Cerebellar cortex (tissue), 1 donor: ENCODE results near the gene CYTH1.
"Not testable (repeated sequence)": the region's sequence is repeated elsewhere in the genome, so short reads cannot be mapped to it uniquely, and the experiment has no call there.

Source experiments
- DNase-seq: peaks from one replicate; pipeline ENCODE4 v3.0.0-alpha.2; 2015; ENCODE audit warnings: low spot score

Gene CYTH1

DNA sequence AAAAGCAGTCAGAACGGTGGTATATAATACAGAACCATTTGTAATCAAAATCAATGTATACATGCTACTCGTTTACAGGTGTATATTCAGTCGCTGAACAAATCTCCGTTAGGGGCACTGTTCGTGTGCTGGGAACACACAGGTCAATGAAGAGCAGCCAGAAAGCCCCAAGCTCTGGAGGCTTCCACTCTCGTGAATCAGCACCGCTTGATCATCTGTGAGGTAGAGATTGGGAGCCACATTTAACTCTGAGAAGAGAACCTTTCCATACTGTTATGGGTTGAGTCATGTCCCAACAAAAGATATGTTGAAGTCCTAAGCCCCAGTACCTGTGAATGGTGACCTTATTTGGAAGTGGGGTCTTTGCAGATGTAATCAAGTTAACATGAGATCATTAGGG lies 5.4 kb upstream of the CYTH1 start:
- no peak for DNase-seq

DNA sequence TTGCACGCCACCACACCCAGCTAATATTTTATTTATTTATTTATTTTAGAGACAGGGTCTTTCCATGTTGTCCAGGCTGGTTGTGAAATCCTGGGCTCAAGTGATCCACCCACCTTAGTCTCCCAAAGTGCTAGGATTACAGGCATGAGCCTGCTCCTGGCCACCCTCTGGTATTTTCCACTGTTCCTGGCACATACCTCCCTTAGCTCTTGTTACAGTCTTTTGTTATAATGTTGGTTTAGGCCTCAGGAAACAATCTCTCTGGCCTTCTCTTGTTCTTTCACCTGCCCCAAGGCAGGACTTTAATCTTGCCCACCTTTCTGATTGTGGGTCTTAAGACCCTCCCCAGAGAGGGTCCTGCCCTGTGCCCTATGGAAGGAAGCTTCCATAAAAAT lies 3.6 kb upstream of the CYTH1 start:
- no peak for DNase-seq

DNA sequence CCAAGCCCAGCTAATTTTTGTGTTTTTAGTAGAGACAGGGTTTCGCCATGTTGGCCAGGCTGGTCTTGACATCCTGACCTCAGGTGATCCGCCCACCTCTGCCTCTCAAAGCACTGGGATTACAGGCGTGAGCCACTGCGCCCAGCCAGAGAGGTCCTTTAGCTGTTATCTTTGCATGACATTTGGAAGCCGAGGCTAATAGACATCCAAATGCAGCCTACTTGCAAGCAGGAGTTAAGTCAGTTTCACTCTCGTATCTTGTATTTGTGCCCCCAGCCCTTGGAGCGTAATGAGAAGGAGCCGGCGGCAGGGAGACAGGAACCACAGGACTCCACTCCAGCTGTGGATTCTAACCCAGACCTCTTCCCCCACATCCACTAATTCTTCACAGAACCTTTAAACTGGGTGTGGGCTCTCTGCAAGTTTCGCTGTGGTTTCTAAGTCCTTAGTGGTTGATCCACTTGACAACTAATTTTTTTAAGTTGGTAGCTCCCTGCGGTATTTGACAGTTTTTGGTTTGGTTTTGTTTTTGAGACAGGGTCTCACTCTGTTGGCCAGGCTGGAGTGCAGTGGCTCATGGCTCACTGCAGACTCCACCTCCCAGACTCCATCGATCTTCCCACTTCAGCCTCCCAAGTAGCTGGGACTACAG lies 3.1 kb upstream of the CYTH1 start:
- DNase-seq = no peak

DNA sequence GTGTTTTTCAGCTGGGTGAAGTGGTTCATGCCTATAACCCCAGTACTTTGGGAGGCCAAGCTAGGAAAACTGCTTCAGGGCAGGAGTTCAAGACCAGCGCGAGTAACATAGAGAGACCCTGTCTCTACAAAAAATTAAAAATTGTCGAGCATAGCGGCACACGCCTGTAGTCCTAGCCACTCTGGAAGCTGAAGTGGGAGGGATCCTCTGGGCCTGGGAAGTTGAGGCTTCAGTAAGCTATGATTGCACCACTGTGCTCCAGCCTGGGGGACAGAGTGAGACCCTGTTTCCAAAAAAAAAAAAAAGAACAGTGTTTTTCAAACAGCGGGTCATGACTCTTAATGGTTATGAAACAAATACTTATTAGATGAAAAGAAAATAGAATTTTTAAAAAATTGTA lies 2.3 kb upstream of the CYTH1 start:
- DNase-seq = no peak

DNA sequence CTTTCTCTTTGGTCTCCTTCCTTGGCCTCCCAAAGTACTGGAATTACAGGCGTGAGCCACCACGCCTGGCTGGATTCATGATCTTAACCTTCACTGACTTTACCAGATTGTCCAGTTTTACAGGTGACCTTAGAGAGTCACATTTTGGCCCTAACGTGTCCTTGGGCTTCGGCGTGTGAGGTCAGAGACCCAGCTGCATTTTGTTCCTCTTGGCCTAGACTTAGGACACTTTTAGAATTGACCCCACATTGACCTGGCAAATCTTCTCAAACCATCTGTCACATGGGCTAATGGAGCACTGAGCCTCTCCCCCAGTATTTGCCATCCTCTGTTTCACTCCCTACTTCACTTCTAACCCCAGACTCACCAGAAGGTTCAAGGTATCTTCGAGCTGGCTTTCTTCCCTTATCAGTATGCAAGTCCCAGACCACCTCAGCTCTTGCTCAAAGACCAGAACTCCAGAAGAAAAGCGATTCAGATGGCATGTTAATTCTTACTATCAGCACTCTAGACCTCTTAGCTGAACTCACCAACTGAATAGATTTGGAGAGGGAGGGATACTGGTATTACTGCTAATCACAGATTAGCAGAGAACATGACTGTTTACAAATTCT lies 1.7 kb upstream of the CYTH1 start:
- DNase-seq = no peak

DNA sequence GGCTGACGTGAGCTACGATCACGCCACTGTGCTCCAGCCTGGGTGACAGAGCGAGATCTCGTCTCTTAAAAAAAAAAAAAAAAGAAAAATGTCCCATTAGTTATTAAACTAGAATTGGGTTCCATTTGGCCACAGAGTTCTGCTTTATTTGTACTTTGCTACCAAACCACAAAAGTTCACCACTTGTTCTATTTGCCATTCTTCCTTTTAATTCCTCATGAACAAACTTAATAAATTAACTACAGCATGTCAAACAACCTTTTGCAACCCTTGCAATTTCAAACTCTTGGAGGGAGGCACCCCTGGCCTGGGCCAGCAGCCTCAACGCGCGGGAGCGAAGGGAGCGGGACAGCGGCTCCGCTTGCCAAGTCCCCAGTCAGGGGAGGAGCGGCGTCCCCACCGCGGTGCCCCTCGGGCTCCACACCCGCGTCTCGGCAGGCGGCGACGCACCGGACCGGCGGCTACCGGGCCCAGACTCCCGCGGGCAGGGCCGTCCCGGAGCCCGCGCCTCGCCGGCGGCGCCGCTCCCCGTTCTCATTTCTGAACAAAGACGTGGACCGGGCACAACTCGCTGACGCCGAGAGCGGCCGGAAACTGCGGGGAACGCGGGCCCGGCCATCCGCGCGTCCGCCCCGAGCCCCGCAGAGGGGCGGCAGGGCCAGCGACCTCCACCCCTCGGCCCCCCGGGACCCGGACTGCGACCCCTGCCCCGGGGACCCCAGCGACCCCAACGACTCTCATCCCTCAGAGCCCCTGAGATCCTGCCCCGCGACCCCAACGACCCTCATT lies 775 bp downstream of the CYTH1 start:
- no peak for DNase-seq

DNA sequence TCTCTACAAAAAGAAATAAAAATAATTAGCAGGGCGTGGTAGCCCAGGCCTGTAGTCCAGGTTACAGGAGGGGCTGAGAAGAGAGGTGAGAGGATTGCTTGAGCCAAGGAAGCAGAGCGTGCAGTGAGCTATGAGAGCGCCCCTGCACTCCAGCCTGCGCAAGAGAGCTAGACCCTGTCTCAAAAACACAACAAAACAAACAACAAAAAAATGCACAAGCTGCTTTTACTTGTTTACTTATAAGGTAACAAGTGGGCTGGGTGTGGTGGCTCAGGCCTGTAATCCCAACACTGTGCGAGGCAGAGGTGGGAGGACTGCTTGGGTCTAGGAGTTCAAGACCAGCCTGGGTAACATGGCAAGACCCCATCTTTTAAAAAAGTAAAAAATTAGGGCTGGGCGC lies 1.7 kb downstream of the CYTH1 start:
- DNase-seq = no peak

DNA sequence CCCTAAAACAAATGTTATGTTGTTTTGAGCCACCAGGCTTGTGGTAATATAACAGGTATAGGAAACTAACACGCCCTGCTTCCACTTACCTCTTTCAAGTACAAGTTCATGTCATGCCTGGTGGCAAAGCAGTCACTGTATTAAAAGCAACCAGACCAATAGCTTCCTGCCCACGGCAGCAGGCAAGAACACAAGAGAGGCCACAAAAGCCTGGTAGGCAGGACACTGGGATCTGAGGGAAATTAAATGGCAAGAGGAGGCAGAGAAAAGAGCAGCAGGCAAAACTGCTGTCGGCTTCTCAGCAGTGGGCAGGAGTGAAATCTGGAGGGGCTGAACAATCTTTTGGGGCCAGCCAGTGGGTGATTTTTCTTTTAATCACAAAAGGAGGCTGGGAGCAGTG lies 2.2 kb downstream of the CYTH1 start:
- DNase-seq = no peak

DNA sequence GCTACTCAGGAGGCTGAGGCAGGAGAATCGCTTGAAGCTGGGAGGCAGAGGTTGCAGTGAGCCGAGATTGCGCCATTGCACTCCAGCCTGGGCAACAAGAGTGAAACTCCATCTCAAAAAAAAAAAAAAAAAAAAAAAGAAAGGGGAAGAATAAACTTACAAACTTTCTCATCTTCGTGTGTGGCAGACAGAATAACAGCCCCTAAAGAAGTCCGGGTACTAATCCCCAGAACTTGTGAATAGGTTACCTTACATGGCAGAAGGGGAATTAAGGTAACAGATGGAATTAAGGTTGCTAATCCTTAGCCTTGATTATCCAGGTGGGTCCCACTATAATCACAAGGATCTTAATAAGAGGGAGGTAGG lies 2.8 kb downstream of the CYTH1 start:
- not testable (repeated sequence) for DNase-seq

DNA sequence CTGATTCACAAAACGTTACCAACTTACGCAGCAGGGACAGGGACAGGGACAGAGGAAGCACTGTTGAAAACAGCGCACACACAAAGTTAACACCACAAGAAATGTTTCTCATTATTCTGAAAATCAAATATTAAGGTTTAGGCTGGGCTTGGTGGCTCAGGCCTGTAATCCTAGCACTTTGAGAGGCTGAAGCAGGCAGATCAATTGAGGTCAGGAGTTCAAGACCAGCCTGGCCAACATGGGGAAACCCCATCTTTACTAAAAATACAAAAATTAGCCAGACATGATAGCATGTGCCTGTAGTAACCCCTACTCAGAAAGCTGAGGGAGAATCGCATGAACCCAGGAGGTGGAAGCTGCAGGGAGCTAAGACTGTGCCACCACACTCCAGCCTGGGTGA lies 4.2 kb downstream of the CYTH1 start:
- no peak for DNase-seq

DNA sequence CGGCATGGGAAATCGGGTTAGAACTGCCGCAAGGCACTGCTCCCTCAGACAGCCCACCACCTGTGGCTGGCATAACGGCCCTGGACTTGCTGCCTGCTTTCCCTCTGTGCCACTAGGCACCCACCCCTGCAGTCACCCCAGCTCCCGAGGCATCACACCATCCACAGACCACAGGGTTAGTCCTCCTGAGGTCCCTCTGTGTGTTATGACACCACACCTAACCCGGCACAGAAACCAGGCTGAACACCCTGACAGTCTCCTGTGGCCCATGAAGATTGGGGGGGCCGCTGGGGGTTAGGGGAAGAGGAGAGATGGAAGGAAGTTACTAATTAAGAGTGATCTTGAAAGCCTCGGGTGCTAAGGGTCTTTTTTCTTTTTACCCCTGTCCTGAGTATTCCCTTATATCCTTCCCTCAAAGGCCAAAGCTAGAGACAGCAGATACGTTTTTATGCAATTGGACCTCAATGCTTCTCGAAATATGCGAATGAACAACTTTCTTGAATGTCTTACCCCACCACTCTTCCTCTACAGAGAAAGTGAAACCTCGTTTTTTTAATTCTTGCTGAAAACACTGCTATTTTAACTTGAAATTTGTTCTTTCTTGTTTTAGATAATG lies 7.0 kb downstream of the CYTH1 start:
- no peak for DNase-seq

DNA sequence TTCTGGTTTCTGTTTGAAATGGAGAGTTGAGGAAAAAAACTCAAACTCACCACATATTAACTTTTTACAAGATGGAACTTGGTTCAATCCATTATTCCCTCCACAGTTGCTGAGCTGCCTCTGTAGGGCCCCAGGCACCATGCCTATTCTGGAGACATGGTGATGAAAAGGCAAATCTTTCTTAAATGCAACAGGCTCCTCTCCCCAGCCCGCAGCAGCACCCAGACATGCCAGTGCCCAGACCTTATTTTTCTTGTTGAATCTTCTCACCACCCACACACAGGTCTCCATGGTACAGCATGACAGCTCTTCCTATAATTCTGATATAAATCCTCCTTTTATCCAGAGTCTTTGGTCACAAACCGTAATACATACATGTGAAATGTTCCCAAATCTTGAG lies 7.6 kb downstream of the CYTH1 start:
- DNase-seq = no peak

DNA sequence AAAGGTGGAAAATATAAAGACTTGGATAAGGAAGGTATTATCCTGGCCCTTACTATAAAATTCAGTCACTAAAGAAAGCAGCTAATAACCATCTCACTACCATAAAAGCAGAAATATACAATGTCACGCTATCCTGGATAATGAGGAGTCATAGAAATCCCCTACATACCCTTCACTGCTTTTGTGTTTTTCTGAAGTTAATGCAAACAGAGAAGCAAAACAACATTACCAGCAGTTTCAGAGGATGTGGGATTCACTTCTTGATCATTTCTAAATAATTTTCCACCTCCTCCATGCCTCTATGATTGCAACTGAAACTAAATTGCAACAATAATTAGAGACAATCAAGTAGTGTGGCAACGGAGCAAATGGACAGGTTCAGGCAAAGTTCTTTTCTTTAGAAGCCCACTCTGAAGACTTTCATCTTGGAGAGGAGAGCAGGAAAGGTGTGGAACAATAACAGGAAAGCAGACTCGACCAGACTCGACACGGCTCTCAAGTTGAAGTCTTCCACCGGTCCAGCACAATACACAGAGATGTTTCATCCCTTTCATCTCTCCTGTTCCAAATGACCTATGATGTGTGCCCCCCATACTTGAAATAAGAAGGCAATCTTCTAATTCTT lies 10.2 kb downstream of the CYTH1 start:
- no peak for DNase-seq

DNA sequence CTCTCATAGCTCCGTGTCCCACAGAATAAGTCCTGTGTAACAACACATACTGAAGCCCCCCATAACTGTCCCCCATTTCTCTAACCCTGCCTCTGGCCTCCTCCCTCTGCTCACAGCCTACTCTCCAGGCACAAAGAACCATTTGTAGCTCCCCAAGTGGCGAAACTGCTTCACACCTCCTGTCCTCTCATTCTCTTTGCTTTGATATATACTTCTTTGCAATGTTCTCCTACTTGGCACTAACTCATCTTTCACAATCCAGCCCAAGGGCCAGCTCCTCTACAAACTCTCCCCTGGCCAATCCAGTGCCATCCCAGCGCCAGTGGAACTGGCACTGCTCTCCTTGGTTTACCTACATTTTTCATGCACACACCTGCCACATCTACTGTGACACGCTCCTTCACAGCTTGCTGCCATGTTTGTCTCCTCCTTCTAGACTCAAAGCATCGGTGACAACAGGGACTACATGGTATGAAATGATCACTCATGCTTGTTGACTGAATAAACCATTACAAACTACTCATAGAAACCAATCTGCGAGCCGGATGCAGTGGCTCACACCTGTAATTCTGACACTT lies 12.8 kb downstream of the CYTH1 start:
- DNase-seq = no peak

DNA sequence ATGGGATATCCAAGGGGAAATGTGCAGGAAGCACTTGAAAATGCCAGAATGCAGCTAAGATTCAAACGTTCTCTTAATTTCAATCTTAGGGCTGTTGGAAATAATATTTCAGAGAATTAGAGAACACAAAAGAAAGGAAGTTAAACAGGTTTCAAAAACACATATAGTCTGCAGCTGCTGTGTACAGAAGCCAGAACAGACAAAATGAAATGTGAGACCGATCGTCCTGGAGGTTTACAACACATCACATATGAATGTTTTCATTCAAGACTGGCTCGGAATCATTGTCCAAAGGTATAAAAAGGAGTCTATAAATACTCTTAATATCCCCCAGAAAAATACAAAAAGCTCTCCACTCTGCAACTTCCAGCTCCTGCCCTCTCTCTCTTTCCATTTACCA lies 14.3 kb downstream of the CYTH1 start:
- DNase-seq = no peak

DNA sequence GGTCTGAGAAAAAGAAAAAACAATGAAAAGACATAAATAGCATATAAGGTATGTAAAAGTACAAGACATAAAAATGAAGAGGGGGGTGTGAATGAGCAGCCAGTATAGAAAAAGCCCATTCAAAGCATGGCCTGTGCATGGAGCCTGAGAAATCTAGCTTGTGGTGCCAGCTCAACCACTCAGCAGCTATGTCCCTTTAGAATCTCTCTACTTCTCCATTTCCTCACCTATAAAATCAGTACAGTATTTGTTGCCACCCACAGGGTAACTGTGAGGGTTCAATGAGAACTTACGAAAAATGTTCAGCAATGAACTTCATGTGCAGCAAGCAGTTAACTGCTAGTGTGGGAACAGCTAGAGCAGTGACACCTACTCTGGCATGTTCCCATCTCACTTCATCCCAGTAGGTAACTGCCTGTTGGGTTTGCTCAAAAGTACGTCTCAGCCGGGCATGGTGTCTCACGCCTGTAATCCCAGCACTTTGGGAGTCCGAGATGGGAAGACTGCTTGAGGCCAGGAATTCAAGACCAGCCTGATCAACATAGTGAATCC lies 15.3 kb downstream of the CYTH1 start:
- no peak for DNase-seq

DNA sequence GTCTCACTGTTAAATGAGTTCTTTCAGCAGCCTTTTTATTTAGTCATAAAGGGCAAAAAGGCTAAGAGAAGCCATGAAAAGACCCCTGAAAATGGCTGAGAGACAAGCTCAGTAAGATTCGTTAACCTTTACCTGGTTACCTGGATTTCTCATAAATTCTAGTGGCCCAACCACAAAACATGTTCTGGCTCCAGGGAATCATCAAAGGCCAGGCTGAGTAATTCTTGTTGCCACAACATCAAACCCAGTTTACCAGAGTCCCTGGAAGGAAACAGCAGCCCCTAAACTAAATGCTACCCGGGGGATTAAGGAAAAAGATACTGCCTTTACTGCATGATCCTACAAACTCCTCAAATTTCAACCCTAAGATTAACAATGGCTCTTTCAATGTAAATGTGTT lies 15.8 kb downstream of the CYTH1 start:
- DNase-seq = no peak

DNA sequence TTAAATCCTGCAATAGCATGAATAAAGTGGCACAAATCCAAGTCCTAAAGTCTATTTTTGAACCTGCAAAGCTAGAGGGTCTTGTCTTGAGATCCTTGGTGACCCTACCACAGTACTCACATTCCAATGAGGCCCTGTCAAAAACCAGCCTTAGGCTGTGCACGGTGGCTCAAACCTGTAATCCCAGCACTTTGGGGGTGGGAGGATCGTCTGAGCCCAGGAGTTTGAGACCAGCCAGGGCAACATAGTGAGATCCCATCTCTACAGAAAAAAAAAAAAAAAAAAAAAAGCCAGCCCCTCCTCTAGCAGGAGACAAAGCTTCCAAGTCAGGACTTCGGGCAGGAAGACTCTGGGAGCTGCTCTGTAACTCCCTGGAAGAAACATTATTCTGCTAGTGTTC lies 16.3 kb downstream of the CYTH1 start:
- DNase-seq = no peak

DNA sequence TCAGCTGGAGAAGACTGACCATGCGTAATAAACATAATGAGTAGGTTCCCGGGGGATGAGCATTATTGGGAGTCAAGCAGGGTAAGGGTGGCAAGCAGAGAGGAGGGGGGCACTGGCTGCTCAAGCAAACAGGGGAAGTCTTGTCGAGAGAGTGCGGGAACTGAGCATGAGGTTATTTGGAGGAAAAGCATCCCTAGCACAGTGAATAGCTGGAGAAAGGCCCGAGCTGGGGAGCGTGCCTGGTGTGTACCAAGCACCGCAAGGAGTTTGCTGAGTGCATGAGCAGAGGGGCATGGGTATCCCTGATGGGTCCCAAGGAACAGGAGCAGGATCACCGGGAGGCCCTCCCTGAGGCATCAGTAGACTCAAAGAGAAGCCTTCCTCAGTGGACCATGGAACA lies 17.2 kb downstream of the CYTH1 start:
- DNase-seq = no peak

DNA sequence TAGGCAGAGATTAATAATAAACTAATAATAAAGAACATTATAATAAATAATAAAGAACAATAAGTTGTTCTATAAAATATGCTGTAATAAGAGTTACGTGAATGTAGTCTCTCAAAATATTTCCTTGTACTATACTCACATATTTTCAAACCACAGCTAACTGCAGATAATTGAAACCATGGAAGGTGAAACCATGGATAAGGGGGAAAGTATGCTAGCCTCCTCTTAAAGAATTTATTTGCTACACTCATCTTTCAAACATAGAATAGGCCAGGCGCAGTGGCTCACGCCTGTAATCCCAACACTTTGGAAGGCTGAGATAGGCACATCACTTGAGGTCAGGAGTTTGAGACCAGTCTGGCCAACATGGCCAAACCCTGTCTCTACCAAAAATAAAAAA lies 18.5 kb downstream of the CYTH1 start:
- no peak for DNase-seq

DNA sequence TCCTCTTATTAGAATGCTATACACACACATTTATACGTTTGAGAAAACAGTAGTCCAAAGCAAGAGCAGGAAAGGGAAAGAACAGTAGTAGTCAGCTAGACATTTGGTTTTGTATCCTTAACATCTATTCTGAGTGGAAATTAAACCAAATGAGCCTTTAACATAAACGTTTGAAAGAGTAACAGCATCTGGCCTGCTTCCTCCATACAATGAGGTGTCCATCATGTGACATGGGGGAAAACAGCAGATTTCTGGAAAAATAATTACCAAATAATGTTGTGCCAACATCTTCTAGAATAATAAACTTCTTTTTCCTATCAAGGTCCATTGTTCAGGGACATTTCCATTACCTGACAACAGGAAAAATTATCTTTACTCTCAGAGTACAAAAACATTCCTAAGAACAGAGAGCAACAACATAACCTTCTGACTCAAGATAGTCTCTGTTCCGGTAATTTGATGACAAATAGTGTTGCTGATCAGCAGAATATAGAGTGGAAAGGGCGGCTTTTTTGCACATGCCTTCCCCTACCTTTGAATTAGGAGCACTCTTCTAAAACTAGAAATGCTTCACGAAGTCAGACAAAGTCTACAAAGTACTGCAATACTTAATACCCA lies 20.2 kb downstream of the CYTH1 start:
- DNase-seq = no peak

DNA sequence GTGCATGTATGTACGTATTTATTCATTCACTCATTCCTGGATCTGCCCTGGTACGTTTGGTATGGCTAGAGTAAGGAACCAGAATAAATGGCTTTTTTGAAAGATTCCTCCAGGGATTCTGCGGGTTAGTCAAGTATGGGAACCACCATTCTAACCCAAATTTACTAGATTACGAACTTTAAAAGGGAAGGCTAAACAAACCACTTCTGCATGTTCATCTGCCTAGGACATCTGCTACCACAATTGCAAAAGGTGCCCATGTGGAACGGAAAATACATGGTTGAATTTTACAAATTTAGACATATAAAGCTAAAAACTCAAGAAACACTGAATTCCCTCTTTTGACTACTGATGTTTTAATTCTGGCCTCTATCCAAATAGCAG lies 22.1 kb downstream of the CYTH1 start:
- no peak for DNase-seq
